HepG2 (cell line): Measurements from ENCODE around the gene PXK. TPM values are rescaled to one million over a fixed set of nuclear protein-coding genes. Genes with fewer than 3 reads are reported as not detected.

Experiments
- ASH2L ChIP-seq: fragments of 300-600, 200-600 bp; sonication (generic); IDR thresholded peaks from 2 replicates; pipeline ENCODE4 v1.7.0; 2017; ENCODE audit warnings: low read depth, mild to moderate bottlenecking, moderate library complexity, mixed read lengths, low read length; ENCODE audit not compliant: insufficient read length
- DRAP1 ChIP-seq: IDR thresholded peaks from 2 replicates; pipeline ENCODE4 v1.6.1; 2016; ENCODE audit warnings: missing genetic modification reagents, missing compliant biosample characterization
- EP300 ChIP-seq, 3 experiments: sonication (generic) in 1 of 3; formaldehyde crosslinking in 1 of 3; IDR thresholded peaks; 2 replicates each; pipeline versions ENCODE4 v1.5.1 to v1.6.1; 2011 to 2020; ENCODE audit warnings: low read depth in 2 of 3, low read length in 2 of 3, borderline replicate concordance in 1 of 3, improper control_type of control experiment in 1 of 3, mild to moderate bottlenecking in 1 of 3, missing genetic modification reagents in 1 of 3, moderate library complexity in 1 of 3
- FOXC1 ChIP-seq: sonication (generic); formaldehyde crosslinking; IDR thresholded peaks from 2 replicates; pipeline ENCODE4 v1.8.0; 2022; ENCODE audit warnings: mild to moderate bottlenecking, missing genetic modification reagents, borderline replicate concordance
- GMEB1 ChIP-seq: sonication (generic); formaldehyde crosslinking; IDR thresholded peaks from 2 replicates; pipeline ENCODE4 v1.5.1; 2020; ENCODE audit warnings: missing genetic modification reagents, mild to moderate bottlenecking, borderline replicate concordance
- HMG20A ChIP-seq: IDR thresholded peaks from 2 replicates; pipeline ENCODE4 v1.6.1; 2016; ENCODE audit warnings: borderline replicate concordance
- MED1 ChIP-seq: sonication (generic); formaldehyde crosslinking; IDR thresholded peaks from 2 replicates; pipeline ENCODE4 v1.4.0; 2020; ENCODE audit warnings: missing genetic modification reagents
- MIER3 ChIP-seq: IDR thresholded peaks from 2 replicates; pipeline ENCODE4 v1.6.1; 2016; ENCODE audit warnings: missing compliant biosample characterization, borderline replicate concordance
- MIXL1 ChIP-seq: IDR thresholded peaks from 2 replicates; pipeline ENCODE4 v1.6.1; 2016
- NCOA2 ChIP-seq: sonication (generic); formaldehyde crosslinking; IDR thresholded peaks from 2 replicates; pipeline ENCODE4 v1.8.0; 2022; ENCODE audit warnings: inconsistent platforms
- NR2F2 ChIP-seq: IDR thresholded peaks from 2 replicates; pipeline ENCODE4 v1.6.1; 2012; ENCODE audit warnings: low read depth, inconsistent platforms, borderline replicate concordance
- ONECUT2 ChIP-seq: sonication (generic); formaldehyde crosslinking; IDR thresholded peaks from 2 replicates; pipeline ENCODE4 v1.4.0; 2020; ENCODE audit warnings: missing genetic modification reagents
- PAF1 ChIP-seq: IDR thresholded peaks from 2 replicates; pipeline ENCODE4 v1.6.1; 2016; ENCODE audit warnings: missing genetic modification reagents, missing compliant biosample characterization
- PBX2 ChIP-seq: IDR thresholded peaks from 2 replicates; pipeline ENCODE4 v1.6.1; 2016; ENCODE audit warnings: control low read depth
- RFXAP ChIP-seq: sonication (generic); formaldehyde crosslinking; IDR thresholded peaks from 2 replicates; pipeline ENCODE4 v1.4.0; 2020; ENCODE audit warnings: missing genetic modification reagents, borderline replicate concordance
- SPEN ChIP-seq: sonication (generic); formaldehyde crosslinking; IDR thresholded peaks from 2 replicates; pipeline ENCODE4 v1.5.1; 2020; ENCODE audit warnings: low read depth, mild to moderate bottlenecking, missing genetic modification reagents
- YEATS2 ChIP-seq: sonication (generic); formaldehyde crosslinking; IDR thresholded peaks from 2 replicates; pipeline ENCODE4 v1.4.0; 2020; ENCODE audit warnings: missing genetic modification reagents, borderline replicate concordance
- ZMAT3 ChIP-seq: sonication (generic); formaldehyde crosslinking; conservative IDR thresholded peaks from 2 replicates; pipeline ENCODE4 v1.7.0; 2021; ENCODE audit warnings: missing genetic modification reagents
- ZNF354B ChIP-seq: sonication (generic); formaldehyde crosslinking; IDR thresholded peaks from 2 replicates; pipeline ENCODE4 v1.8.0; 2022; ENCODE audit warnings: mild to moderate bottlenecking, missing genetic modification reagents
- polyA plus RNA-seq, 8 experiments: library from polyadenylated mRNA; depleted of rRNA in 3 of 8; stranded (reverse) in 7 of 8; unstranded in 1 of 8; fragments of >200 nt; fragmentation: Illumina TruSeq in 4 of 8; extraction: Trizol in 4 of 8; gene quantifications; 2 replicates each; pipeline versions ENCODE4 v1.2.1 to v1.2.3, GENCODE V29; 2011 to 2016; ENCODE audit warnings: low read depth in 4 of 8, missing spikeins in 1 of 8, mixed read lengths in 1 of 8; ENCODE audit not compliant: insufficient read depth in 1 of 8
- total RNA-seq, 5 experiments: library from RNA; depleted of rRNA; stranded (reverse); fragments of >200 nt; fragmentation: Illumina TruSeq; extraction: Trizol; gene quantifications; 2 replicates each; pipeline ENCODE4 v1.2.3, GENCODE V29; 2016; ENCODE audit warnings: low read depth in 1 of 5
- TF ChIP-seq, protein P1 (sequence below): sonication (generic); formaldehyde crosslinking; IDR thresholded peaks from 2 replicates; pipeline ENCODE4 v1.4.0; 2020; ENCODE audit warnings: missing genetic modification reagents
- TF ChIP-seq, protein P2 (sequence below): sonication (generic); formaldehyde crosslinking; IDR thresholded peaks from 2 replicates; pipeline ENCODE4 v1.8.0; 2022; ENCODE audit warnings: missing genetic modification reagents, mild to moderate bottlenecking, moderate library complexity, borderline replicate concordance
- TF ChIP-seq, protein P3 (sequence below): sonication (generic); formaldehyde crosslinking; IDR thresholded peaks from 2 replicates; pipeline ENCODE4 v1.4.0; 2020; ENCODE audit warnings: missing genetic modification reagents

Gene PXK
- total and polyA plus RNA-seq, 2 of the 13 experiments (the other 11 are each of a cell fraction or from before 2014, with no cell fraction given), result 6.4 to 18.6 TPM

- peak; percentile 38; the same call in 1 of the 2 replicates for TF ChIP-seq GMEB1 (CRISPR knock-in tag)
- TF ChIP-seq EP300 (IDR thresholded peaks at IDR 0.05; ENCODE audit: low read depth in 2 of 2, low read length in 2 of 2), result peak; percentile 73 to 95; a peak in 3 of 4 replicates
- TF ChIP-seq EP300 (CRISPR knock-in tag; IDR thresholded peaks at IDR 0.05; ENCODE audit: borderline replicate concordance), result peak; percentile 94
- TF ChIP-seq, protein P1, sequence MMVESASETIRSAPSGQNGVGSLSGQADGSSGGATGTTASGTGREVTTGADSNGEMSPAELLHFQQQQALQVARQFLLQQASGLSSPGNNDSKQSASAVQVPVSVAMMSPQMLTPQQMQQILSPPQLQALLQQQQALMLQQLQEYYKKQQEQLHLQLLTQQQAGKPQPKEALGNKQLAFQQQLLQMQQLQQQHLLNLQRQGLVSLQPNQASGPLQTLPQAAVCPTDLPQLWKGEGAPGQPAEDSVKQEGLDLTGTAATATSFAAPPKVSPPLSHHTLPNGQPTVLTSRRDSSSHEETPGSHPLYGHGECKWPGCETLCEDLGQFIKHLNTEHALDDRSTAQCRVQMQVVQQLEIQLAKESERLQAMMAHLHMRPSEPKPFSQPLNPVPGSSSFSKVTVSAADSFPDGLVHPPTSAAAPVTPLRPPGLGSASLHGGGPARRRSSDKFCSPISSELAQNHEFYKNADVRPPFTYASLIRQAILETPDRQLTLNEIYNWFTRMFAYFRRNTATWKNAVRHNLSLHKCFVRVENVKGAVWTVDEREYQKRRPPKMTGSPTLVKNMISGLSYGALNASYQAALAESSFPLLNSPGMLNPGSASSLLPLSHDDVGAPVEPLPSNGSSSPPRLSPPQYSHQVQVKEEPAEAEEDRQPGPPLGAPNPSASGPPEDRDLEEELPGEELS (CRISPR knock-in tag), result peak; percentile 92
- TF ChIP-seq YEATS2 (CRISPR knock-in tag), result peak; percentile 16; the same call in 1 of the 2 replicates
- TF ChIP-seq SPEN (CRISPR knock-in tag), result no peak
- peak; percentile 30; the same call in 1 of the 2 replicates for TF ChIP-seq DRAP1 (CRISPR knock-in tag)
- TF ChIP-seq MED1, result peak; percentile 90
- TF ChIP-seq ASH2L, result peak; percentile 39
- TF ChIP-seq, protein P2, sequence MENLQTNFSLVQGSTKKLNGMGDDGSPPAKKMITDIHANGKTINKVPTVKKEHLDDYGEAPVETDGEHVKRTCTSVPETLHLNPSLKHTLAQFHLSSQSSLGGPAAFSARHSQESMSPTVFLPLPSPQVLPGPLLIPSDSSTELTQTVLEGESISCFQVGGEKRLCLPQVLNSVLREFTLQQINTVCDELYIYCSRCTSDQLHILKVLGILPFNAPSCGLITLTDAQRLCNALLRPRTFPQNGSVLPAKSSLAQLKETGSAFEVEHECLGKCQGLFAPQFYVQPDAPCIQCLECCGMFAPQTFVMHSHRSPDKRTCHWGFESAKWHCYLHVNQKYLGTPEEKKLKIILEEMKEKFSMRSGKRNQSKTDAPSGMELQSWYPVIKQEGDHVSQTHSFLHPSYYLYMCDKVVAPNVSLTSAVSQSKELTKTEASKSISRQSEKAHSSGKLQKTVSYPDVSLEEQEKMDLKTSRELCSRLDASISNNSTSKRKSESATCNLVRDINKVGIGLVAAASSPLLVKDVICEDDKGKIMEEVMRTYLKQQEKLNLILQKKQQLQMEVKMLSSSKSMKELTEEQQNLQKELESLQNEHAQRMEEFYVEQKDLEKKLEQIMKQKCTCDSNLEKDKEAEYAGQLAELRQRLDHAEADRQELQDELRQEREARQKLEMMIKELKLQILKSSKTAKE (CRISPR knock-in tag), result no peak
- no peak for TF ChIP-seq FOXC1 (CRISPR knock-in tag)
- no peak for TF ChIP-seq RFXAP (CRISPR knock-in tag)
- TF ChIP-seq PBX2 (CRISPR knock-in tag), result no peak
- TF ChIP-seq ONECUT2 (CRISPR knock-in tag), result 0 out of 2 replicates have a peak, but pooled peaks have one; percentile 18
- TF ChIP-seq HMG20A (CRISPR knock-in tag), result peak; percentile 90; the same call in 1 of the 2 replicates
- TF ChIP-seq PAF1 (CRISPR knock-in tag), result no peak
- TF ChIP-seq NCOA2, result peak; percentile 95
- TF ChIP-seq, protein P3, sequence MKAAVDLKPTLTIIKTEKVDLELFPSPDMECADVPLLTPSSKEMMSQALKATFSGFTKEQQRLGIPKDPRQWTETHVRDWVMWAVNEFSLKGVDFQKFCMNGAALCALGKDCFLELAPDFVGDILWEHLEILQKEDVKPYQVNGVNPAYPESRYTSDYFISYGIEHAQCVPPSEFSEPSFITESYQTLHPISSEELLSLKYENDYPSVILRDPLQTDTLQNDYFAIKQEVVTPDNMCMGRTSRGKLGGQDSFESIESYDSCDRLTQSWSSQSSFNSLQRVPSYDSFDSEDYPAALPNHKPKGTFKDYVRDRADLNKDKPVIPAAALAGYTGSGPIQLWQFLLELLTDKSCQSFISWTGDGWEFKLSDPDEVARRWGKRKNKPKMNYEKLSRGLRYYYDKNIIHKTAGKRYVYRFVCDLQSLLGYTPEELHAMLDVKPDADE (CRISPR knock-in tag), result no peak
- TF ChIP-seq MIER3 (CRISPR knock-in tag), result peak; percentile 46; the same call in 1 of the 2 replicates
- TF ChIP-seq NR2F2, result peak; percentile 96
- no peak for TF ChIP-seq ZNF354B (CRISPR knock-in tag)
- TF ChIP-seq ZMAT3 (CRISPR knock-in tag), result no peak
- TF ChIP-seq MIXL1 (CRISPR knock-in tag), result peak; percentile 80; the same call in 1 of the 2 replicates
These were observed 119.5 kb downstream of the PXK start (continued) for GRCh38 chr3:58452176-58452575.
